H9 (cell line): ENCODE data around the gene MXD4. TPM values are rescaled to one million over a fixed set of nuclear protein-coding genes. Genes with fewer than 3 reads are reported as not detected.
"Not testable (repeated sequence)": the region's sequence is repeated elsewhere in the genome, so short reads cannot be mapped to it uniquely, and the experiment has no call there.

Experiments
- DNase-seq: peaks from one replicate; pipeline ENCODE4 v3.0.0-alpha.2; 2017
- H2AFZ ChIP-seq: one replicate; pipeline ENCODE4 v1.6.1; 2013; ENCODE audit warnings: mild to moderate bottlenecking, low read length, control low read depth, moderate library complexity
- H2AK5ac ChIP-seq: 2 replicates; pipeline ENCODE4 v1.6.1; 2013; ENCODE audit warnings: low read length, control low read depth, mixed read lengths; ENCODE audit not compliant: insufficient read length
- H2BK120ac ChIP-seq: one replicate; pipeline ENCODE4 v1.6.1; 2013; ENCODE audit warnings: low read depth, mild to moderate bottlenecking, low read length, control low read depth, inconsistent platforms; ENCODE audit not compliant: poor library complexity, severe bottlenecking
- H2BK12ac ChIP-seq: 2 replicates; pipeline ENCODE4 v1.6.1; 2013; ENCODE audit warnings: low read length, control low read depth, mixed read lengths, low read depth; ENCODE audit not compliant: insufficient read length
- H2BK15ac ChIP-seq: 2 replicates; pipeline ENCODE4 v1.6.1; 2013; ENCODE audit warnings: low read depth, low read length, control low read depth
- H2BK20ac ChIP-seq: one replicate; pipeline ENCODE4 v1.6.1; 2013; ENCODE audit warnings: low read depth, mild to moderate bottlenecking, low read length, control low read depth, inconsistent platforms; ENCODE audit not compliant: poor library complexity, severe bottlenecking
- H2BK5ac ChIP-seq: 2 replicates; pipeline ENCODE4 v1.6.1; 2013; ENCODE audit warnings: low read length, control low read depth, mixed read lengths; ENCODE audit not compliant: insufficient read length
- H3K14ac ChIP-seq: 2 replicates; pipeline ENCODE4 v1.6.1; 2013; ENCODE audit warnings: low read length, control low read depth; ENCODE audit not compliant: insufficient read depth
- H3K18ac ChIP-seq: 2 replicates; pipeline ENCODE4 v1.6.1; 2013; ENCODE audit warnings: low read depth, mild to moderate bottlenecking, mixed read lengths, low read length, control low read depth; ENCODE audit not compliant: insufficient read length
- H3K23ac ChIP-seq: 2 replicates; pipeline ENCODE4 v1.6.1; 2013; ENCODE audit warnings: low read length, control low read depth, mixed read lengths, low read depth; ENCODE audit not compliant: insufficient read length
- H3K23me2 ChIP-seq: 2 replicates; pipeline ENCODE4 v1.6.1; 2013; ENCODE audit warnings: low read depth, mild to moderate bottlenecking, mixed read lengths, low read length, control low read depth; ENCODE audit not compliant: insufficient read length, poor library complexity, severe bottlenecking
- H3K27ac ChIP-seq: 2 replicates; pipeline ENCODE4 v1.5.1; 2013; ENCODE audit warnings: low read length, control low read depth, mixed read lengths, low read depth; ENCODE audit not compliant: insufficient read length
- H3K27me3 ChIP-seq: 2 replicates; pipeline ENCODE4 v1.6.1; 2013; ENCODE audit warnings: low read length, control low read depth, inconsistent platforms; ENCODE audit not compliant: insufficient read depth
- H3K4ac ChIP-seq: 2 replicates; pipeline ENCODE4 v1.6.1; 2013; ENCODE audit warnings: low read depth, mild to moderate bottlenecking, control low read depth, inconsistent platforms, low read length, moderate library complexity
- H3K4me1 ChIP-seq: 2 replicates; pipeline ENCODE4 v1.6.1; 2013; ENCODE audit warnings: low read length, control low read depth, inconsistent platforms; ENCODE audit not compliant: insufficient read depth
- H3K4me2 ChIP-seq: 2 replicates; pipeline ENCODE4 v1.6.1; 2013; ENCODE audit warnings: low read length, control low read depth, mixed read lengths; ENCODE audit not compliant: insufficient read length, insufficient read depth
- H3K56ac ChIP-seq: 2 replicates; pipeline ENCODE4 v1.6.1; 2013; ENCODE audit warnings: low read depth, mild to moderate bottlenecking, mixed read lengths, low read length, control low read depth; ENCODE audit not compliant: insufficient read length
- H3K79me1 ChIP-seq: 2 replicates; pipeline ENCODE4 v1.6.1; 2013; ENCODE audit warnings: low read depth, mild to moderate bottlenecking, moderate library complexity, low read length, control low read depth, inconsistent platforms; ENCODE audit not compliant: insufficient read depth, poor library complexity, severe bottlenecking
- H3K79me2 ChIP-seq: 2 replicates; pipeline ENCODE4 v1.6.1; 2013; ENCODE audit warnings: low read length, control low read depth, inconsistent platforms; ENCODE audit not compliant: insufficient read depth
- H3K9ac ChIP-seq: 2 replicates; pipeline ENCODE4 v1.6.1; 2013; ENCODE audit warnings: low read length, control low read depth, mixed read lengths; ENCODE audit not compliant: insufficient read length; ENCODE audit errors: extremely low read depth
- H3K9me3 ChIP-seq: one replicate; pipeline ENCODE4 v1.6.1; 2013; ENCODE audit warnings: low read depth, low read length, inconsistent platforms; ENCODE audit not compliant: control insufficient read depth
- H3T11ph ChIP-seq: one replicate; pipeline ENCODE4 v1.6.1; 2013; ENCODE audit warnings: mild to moderate bottlenecking, low read length, control low read depth, inconsistent platforms
- H4K20me1 ChIP-seq: one replicate; pipeline ENCODE4 v1.6.1; 2013; ENCODE audit not compliant: control insufficient read depth, insufficient read length, insufficient read depth
- H4K5ac ChIP-seq: 2 replicates; pipeline ENCODE4 v1.6.1; 2013; ENCODE audit warnings: low read depth, mild to moderate bottlenecking, mixed read lengths, low read length, control low read depth; ENCODE audit not compliant: insufficient read length
- H4K8ac ChIP-seq: replicated peaks from 2 replicates; pipeline ENCODE4 v1.6.1; 2013; ENCODE audit warnings: low read length, control low read depth, mixed read lengths, low read depth; ENCODE audit not compliant: insufficient read length
- H4K91ac ChIP-seq: 2 replicates; pipeline ENCODE4 v1.6.1; 2013; ENCODE audit warnings: low read depth, mild to moderate bottlenecking, moderate library complexity, mixed read lengths, low read length, control low read depth; ENCODE audit not compliant: insufficient read length
- H3K27ac Mint-ChIP-seq, 3 experiments: 2 replicates in 2 of 3; 3 replicates in 1 of 3; pipeline ENCODE4 v1.8.0; 2020 to 2021; ENCODE audit warnings: mixed read lengths in 3 of 3, mild to moderate bottlenecking in 1 of 3, moderate library complexity in 1 of 3
- H3K27me3 Mint-ChIP-seq: 2 replicates; pipeline ENCODE4 v1.8.0; 2021; ENCODE audit warnings: low read depth, mild to moderate bottlenecking, moderate library complexity, mixed read lengths
- H3K36me3 Mint-ChIP-seq, 3 experiments: 2 replicates in 2 of 3; 3 replicates in 1 of 3; pipeline ENCODE4 v1.8.0; 2020 to 2021; ENCODE audit warnings: low read depth in 3 of 3, mixed read lengths in 3 of 3; ENCODE audit not compliant: insufficient read depth in 1 of 3
- H3K4me1 Mint-ChIP-seq, 2 experiments: 2 replicates each; pipeline ENCODE4 v1.8.0; 2020; ENCODE audit warnings: mixed read lengths in 2 of 2
- H3K4me3 Mint-ChIP-seq, 2 experiments: 2 replicates in 1 of 2; 3 replicates in 1 of 2; pipeline ENCODE4 v1.8.0; 2020 to 2021; ENCODE audit warnings: mild to moderate bottlenecking in 2 of 2, mixed read lengths in 2 of 2, moderate library complexity in 1 of 2
- H3K9me3 Mint-ChIP-seq, 2 experiments: 2 replicates in 1 of 2; 3 replicates in 1 of 2; pipeline ENCODE4 v1.8.0; 2020; ENCODE audit warnings: mild to moderate bottlenecking in 2 of 2, mixed read lengths in 2 of 2, moderate library complexity in 1 of 2
- WGBS: extraction: QIAGEN DNeasy Blood & Tissue Kit; methylation state at CpG from one replicate; pipeline ENCODE4 v1.1.7; 2013; ENCODE audit warnings: missing lambda C conversion rate, low lambda C conversion rate, mixed read lengths; ENCODE audit not compliant: insufficient read length; ENCODE audit errors: extremely low coverage; 5-methylcytosine and 5-hydroxymethylcytosine counted together
- total RNA-seq: library from RNA; stranded (reverse); gene quantifications from 2 replicates; pipeline ENCODE4 v1.2.1, GENCODE V29; 2021
- TF ChIP-seq, protein P1 (sequence below): fragments of 200-600 bp; sonication (generic); conservative IDR thresholded peaks from 3 replicates; pipeline ENCODE4 v1.8.0; 2021; ENCODE audit warnings: antibody characterized with exemption, mild to moderate bottlenecking

Gene MXD4
- total RNA-seq, 1 experiment from 2014 or later: 24.1 TPM

- Histone ChIP-seq H2BK5ac (no peak overlapping the region), H3K23ac (no peak overlapping the region), H2AK5ac (no peak overlapping the region), H3K18ac (no peak overlapping the region), H3K4ac (no peak overlapping the region), H2AFZ (no peak overlapping the region), H3K23me2 (no peaks in the 10 kb centered on the region), H3K4me2 (peak overlapping the region; percentile 9), H4K20me1 (no peaks in the 10 kb centered on the region), H4K8ac (no peak overlapping the region), H4K91ac (no peak overlapping the region), H4K5ac (no peak overlapping the region), H3T11ph (no peak overlapping the region), H3K4me1 (peaks cover 17% of the 10 kb centered on the region), H3K9me3 (no peaks in the 10 kb centered on the region), H2BK120ac (no peak overlapping the region), H3K27me3 (no peaks in the 10 kb centered on the region), H3K56ac (no peak overlapping the region), H2BK12ac (no peak overlapping the region), H3K79me1 (no peaks in the 10 kb centered on the region), H2BK20ac (no peak overlapping the region), H3K79me2 (no peaks in the 10 kb centered on the region; the same call in 1 of the 2 replicates), H2BK15ac (no peak overlapping the region), H3K9ac (no peak overlapping the region), H3K14ac (no peak overlapping the region), H3K27ac (no peak overlapping the region)
- Mint-ChIP-seq H3K9me3 (no peaks in the 10 kb centered on the region), H3K4me3 (peak overlapping the region in 1 of 2 experiments; percentile 69; a peak in 3 of 5 replicates), H3K36me3 (no peaks in the 10 kb centered on the region), H3K27ac (peak overlapping the region in 2 of 3 experiments; percentile 50 to 98; a peak in 5 of 7 replicates), H3K4me1 (peaks cover 40% of the 10 kb centered on the region in 2 experiments), H3K27me3 (no peaks in the 10 kb centered on the region)
- WGBS: no CpG with 5 or more reads among the region's 2 CpGs
- TF ChIP-seq, protein P1, sequence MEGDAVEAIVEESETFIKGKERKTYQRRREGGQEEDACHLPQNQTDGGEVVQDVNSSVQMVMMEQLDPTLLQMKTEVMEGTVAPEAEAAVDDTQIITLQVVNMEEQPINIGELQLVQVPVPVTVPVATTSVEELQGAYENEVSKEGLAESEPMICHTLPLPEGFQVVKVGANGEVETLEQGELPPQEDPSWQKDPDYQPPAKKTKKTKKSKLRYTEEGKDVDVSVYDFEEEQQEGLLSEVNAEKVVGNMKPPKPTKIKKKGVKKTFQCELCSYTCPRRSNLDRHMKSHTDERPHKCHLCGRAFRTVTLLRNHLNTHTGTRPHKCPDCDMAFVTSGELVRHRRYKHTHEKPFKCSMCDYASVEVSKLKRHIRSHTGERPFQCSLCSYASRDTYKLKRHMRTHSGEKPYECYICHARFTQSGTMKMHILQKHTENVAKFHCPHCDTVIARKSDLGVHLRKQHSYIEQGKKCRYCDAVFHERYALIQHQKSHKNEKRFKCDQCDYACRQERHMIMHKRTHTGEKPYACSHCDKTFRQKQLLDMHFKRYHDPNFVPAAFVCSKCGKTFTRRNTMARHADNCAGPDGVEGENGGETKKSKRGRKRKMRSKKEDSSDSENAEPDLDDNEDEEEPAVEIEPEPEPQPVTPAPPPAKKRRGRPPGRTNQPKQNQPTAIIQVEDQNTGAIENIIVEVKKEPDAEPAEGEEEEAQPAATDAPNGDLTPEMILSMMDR: no peak
- no peak for DNase-seq
Observed at GRCh38 chr4:2222838-2223237, 39.1 kb downstream of the MXD4 start.

DNA sequence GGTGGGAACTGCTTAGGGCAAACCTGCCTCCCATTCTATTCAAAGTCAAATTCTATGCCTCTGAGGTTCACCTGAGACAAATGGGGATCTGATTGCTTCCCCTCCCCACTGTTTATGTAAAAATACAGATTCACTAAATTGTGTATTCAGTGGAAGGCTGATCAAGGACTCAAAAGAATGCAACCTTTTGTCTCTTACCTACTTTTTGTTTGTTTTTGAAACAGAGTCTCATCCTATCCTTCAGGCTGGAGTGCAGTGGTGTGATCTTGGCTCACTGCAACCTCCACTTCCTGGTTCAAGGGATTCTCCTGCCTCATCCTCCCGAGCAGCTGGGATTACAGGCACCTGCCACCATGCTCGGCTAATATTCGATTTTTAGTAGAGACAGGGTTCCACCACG is 40.5 kb downstream of the MXD4 start:
- H3K4ac ChIP-seq, H3K14ac ChIP-seq, H4K91ac ChIP-seq, H3K23me2 ChIP-seq, H2BK20ac ChIP-seq, H3K79me1 ChIP-seq, H3K27me3 Mint-ChIP-seq, H3K56ac ChIP-seq, H3K9me3 ChIP-seq, H3K23ac ChIP-seq, H4K5ac ChIP-seq, H3K9ac ChIP-seq, H2BK120ac ChIP-seq, H4K20me1 ChIP-seq, H3K36me3 Mint-ChIP-seq, H3T11ph ChIP-seq, H2BK15ac ChIP-seq, H3K79me2 ChIP-seq, H4K8ac ChIP-seq, H2AFZ ChIP-seq, H2BK12ac ChIP-seq, H3K9me3 Mint-ChIP-seq, H3K27me3 ChIP-seq, H2BK5ac ChIP-seq, H2AK5ac ChIP-seq: not testable (repeated sequence)
- Mint-ChIP-seq H3K4me3 (peak overlapping the region; percentile 34 to 59), H3K4me1 (peaks cover 40% of the 10 kb centered on the region in 2 experiments), H3K27ac (peak overlapping the region in 1 of 3 experiments; percentile 98; a peak in 3 of 7 replicates)
- H3K27ac ChIP-seq: peak overlapping the region; percentile 76
- peak overlapping the region; percentile 49 for H3K18ac ChIP-seq
- peak; percentile 71 for DNase-seq
- WGBS: no CpG with 5 or more reads among the region's 4 CpGs
- peaks cover 17% of the 10 kb centered on the region for H3K4me1 ChIP-seq
- H3K4me2 ChIP-seq: peak overlapping the region; percentile 37
